ENCODE measurements around the gene LIPI.
"Not testable (repeated sequence)": the region's sequence is repeated elsewhere in the genome, so short reads cannot be mapped to it uniquely, and the experiment has no call there.

Gene LIPI

DNA sequence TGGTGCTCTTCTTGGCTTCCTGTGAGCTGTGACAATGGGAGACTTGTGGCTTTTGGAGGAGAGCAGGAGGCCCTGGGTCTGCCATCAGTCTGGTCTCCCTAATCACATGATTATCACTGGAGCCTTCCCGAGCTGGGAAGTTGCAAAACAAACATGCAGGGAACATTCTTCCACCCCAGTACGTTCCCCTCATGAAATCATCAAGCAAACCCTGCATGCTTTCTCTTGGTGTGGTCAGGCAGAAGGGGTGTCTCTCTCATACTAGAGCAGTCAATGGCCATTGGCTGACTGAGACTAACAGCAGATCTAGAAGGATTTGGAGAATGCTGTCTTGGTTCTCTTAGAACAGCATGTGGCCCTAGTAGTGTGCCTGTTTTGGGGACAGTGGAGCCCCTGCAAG is 111.2 kb downstream of the LIPI start:
- DNase-seq (ENCODE audit: low read depth, low spot score): no peak
- no peak overlapping the region for H3K4me3 ChIP-seq (ENCODE audit: low read depth, low read length)
- TF ChIP-seq, protein P1, sequence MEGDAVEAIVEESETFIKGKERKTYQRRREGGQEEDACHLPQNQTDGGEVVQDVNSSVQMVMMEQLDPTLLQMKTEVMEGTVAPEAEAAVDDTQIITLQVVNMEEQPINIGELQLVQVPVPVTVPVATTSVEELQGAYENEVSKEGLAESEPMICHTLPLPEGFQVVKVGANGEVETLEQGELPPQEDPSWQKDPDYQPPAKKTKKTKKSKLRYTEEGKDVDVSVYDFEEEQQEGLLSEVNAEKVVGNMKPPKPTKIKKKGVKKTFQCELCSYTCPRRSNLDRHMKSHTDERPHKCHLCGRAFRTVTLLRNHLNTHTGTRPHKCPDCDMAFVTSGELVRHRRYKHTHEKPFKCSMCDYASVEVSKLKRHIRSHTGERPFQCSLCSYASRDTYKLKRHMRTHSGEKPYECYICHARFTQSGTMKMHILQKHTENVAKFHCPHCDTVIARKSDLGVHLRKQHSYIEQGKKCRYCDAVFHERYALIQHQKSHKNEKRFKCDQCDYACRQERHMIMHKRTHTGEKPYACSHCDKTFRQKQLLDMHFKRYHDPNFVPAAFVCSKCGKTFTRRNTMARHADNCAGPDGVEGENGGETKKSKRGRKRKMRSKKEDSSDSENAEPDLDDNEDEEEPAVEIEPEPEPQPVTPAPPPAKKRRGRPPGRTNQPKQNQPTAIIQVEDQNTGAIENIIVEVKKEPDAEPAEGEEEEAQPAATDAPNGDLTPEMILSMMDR (IDR thresholded peaks at IDR 0.05; ENCODE audit: low read depth, low read length): no peak
- in situ Hi-C loops (cut with HindIII; ENCODE audit: low sequenced_read_pairs): no loop called here

DNA sequence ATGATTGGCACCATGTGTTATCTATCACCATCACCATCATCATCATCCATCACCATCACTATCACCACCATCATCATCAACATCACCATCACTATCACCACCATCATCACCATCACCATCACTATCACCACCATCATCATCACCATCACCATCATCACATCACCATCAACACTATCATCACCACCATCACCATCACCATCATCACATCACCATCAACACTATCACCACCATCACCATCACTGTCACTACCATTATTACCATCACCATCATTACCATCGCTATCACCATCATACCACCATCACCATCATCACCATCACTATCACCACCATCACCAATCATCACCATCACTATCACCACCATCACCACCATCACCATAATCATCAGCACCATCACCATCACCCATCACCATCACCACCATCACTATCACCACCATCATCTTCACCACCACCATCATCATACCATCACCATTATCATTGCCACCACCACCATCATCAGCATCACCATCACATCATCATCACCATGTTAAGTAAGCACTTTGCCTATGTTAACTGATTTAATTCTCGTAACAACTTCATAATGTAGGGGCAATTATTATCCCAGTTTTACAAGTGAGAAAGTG is 112.8 kb downstream of the LIPI start:
- in situ Hi-C loops (cut with HindIII; ENCODE audit: low sequenced_read_pairs): no loop called here

DNA sequence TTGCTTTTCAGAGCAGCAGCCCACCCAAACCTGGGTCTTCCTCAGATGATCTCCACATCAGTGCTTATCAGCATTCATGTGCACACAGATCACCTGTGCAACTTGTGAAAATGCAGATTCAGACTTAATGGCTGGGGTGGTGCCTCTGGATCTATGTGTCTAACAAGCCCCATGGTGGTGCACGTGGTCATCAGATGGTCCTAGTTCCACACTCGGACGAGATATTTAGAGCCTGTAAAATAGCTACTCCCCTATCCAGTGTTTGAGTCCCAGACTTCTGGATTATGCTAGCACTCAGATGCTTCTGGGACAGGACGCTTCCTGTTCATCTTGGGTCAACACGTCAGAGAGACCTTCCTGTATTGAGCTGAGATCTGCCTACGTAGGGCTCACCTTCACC is 114.2 kb downstream of the LIPI start:
- in situ Hi-C loops (cut with HindIII; ENCODE audit: low sequenced_read_pairs): no loop called here
- DNase-seq (ENCODE audit: low read depth, low spot score): no peak
- H3K4me3 ChIP-seq (ENCODE audit: low read depth, low read length): no peak overlapping the region
- TF ChIP-seq, protein P1 (IDR thresholded peaks at IDR 0.05; ENCODE audit: low read depth, low read length): no peak

More for the DNA sequence above, 112.8 kb downstream of the LIPI start:
- TF ChIP-seq, protein P1 (IDR thresholded peaks at IDR 0.05; ENCODE audit: low read depth, low read length): no peak
- H3K4me3 ChIP-seq (ENCODE audit: low read depth, low read length): no peak overlapping the region
- no peak for DNase-seq (ENCODE audit: low read depth, low spot score)

DNA sequence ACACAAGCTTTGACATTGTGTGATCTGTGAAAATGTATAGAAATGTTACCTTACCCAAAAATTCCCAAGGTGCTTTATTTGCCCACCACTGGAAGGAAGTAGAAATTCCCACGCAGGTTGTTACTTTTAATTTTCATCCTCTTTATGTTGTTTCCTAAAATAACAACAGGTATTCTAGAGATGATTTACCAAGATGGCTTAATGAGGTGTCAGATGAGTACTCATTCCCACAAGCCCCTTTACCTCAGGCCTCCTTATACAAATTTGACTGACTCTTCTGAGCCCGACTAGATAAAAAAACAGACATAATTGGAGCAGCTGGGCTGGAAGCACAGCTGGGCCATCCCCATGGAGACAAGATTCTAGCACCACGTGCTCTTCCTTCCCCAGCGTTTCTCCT is 114.6 kb downstream of the LIPI start:
- TF ChIP-seq, protein P1 (IDR thresholded peaks at IDR 0.05; ENCODE audit: low read depth, low read length): no peak
- no peak for DNase-seq (ENCODE audit: low read depth, low spot score)
- in situ Hi-C loops (cut with HindIII; ENCODE audit: low sequenced_read_pairs): no loop called here
- H3K4me3 ChIP-seq (ENCODE audit: low read depth, low read length): no peak overlapping the region

DNA sequence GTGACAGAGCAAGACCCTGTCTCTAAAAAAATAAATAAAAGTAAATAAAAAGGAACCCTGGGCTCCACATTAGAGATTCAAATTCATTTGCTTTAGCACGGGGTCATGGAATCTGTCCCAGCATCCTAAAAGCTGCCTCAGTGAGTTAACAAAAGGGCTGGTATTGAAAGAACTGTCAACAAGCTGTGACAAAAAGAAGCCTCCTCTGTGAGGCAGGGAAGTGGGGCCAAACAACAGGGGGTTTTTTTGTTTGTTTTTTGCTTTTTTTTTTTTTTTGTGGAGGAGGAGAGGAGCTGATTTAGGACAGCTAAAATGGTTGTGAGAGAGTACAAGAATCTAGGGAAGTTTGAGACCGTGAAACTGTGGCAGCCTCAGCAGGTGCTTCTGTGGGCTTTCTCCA is 115.7 kb downstream of the LIPI start:
- no peak for DNase-seq (ENCODE audit: low read depth, low spot score)
- in situ Hi-C loops (cut with HindIII; ENCODE audit: low sequenced_read_pairs): no loop called here
- TF ChIP-seq, protein P1 (IDR thresholded peaks at IDR 0.05; ENCODE audit: low read depth, low read length): no peak
- H3K4me3 ChIP-seq (ENCODE audit: low read depth, low read length): no peak overlapping the region

DNA sequence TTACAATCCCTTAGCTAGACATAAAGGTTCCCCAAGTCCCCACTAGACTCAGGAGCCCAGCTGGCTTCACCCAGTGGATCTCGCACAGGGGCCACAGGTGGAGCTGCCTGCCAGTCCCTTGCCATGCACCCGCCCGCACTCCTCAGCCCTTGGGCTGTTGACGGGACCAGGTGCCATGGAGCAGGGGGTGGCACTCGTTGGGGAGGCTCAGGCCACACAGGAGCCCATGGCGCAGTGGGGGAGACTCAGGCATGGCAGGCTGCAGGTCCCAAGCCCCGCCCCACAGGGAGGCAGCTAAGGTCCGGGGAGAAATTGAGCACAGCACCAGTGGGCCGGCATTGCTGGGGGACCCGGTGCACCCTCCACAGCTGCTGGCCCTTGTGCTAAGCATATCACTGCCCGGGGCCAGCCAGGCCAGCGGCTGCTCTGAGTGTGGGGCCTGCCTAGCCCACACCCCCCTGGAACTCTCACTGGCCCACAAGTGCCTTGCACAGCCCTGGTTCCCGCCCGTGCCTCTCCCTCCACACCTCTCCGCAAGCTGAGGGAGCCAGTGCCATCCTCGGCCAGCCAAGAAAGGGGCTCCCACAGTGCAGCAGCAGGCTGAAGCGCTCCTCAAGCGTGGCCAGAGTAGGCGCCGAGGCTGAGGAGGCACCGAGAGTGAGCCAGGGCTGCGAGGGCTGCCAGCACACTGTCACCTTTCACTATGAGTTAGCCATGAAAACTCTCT is 117.8 kb downstream of the LIPI start:
- H3K4me3 ChIP-seq (ENCODE audit: low read depth, low read length): no peak overlapping the region
- in situ Hi-C loops (cut with HindIII; ENCODE audit: low sequenced_read_pairs): no loop called here
- no peak for DNase-seq (ENCODE audit: low read depth, low spot score)
- TF ChIP-seq, protein P1 (IDR thresholded peaks at IDR 0.05; ENCODE audit: low read depth, low read length): no peak

DNA sequence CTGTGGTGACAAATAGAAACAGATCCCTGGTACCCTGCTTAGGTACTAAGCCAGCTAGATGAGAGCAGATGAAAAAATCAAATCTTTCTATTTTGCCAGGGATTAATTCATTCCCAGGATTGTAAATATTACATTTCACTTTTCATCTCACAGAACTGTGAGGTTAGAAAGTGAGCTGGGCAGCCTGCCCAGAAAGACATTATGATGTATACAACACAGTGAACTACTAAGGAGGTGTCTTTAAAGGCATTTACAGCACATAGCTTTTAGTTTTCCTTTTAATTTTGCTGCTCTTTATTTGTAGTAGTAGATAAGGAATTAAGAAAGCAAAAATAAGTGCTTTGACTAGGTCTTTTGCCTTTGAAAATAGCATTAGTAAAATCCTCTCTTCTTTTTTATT is 120.6 kb downstream of the LIPI start:
- in situ Hi-C loops (cut with HindIII; ENCODE audit: low sequenced_read_pairs); H3K4me3 ChIP-seq (ENCODE audit: low read depth, low read length): not testable (repeated sequence)
- DNase-seq (ENCODE audit: low read depth, low spot score): peak; percentile 45

Measured in astrocyte of the spinal cord (primary cell).